Loucy (cell line): ENCODE measurements around the gene CELF2.

ENCODE experiments used
- H2AFZ ChIP-seq: fragments of 200-600 bp; sonication (generic); 2 replicates; pipeline ENCODE4 v1.6.0; 2016; ENCODE audit warnings: antibody characterized with exemption, mild to moderate bottlenecking, low read length, moderate library complexity
- H3F3A ChIP-seq: fragments of 200-600 bp; 2 replicates; pipeline ENCODE4 v1.6.0; 2016; ENCODE audit warnings: antibody characterized with exemption, low read depth, mild to moderate bottlenecking
- H3K27me3 ChIP-seq: fragments of 200-600 bp; sonication (generic); 2 replicates; pipeline ENCODE4 v1.6.1; 2014; ENCODE audit warnings: low read length, mild to moderate bottlenecking; ENCODE audit not compliant: insufficient read depth, poor library complexity, severe bottlenecking
- H3K36me3 ChIP-seq: fragments of 200-600 bp; sonication (generic); 2 replicates; pipeline ENCODE4 v1.6.1; 2016; ENCODE audit warnings: low read length; ENCODE audit not compliant: insufficient read depth
- H3K4me1 ChIP-seq: fragments of 200-600 bp; sonication (generic); 2 replicates; pipeline ENCODE4 v1.5.1; 2014; ENCODE audit warnings: low read length, mild to moderate bottlenecking; ENCODE audit not compliant: insufficient read depth, poor library complexity, severe bottlenecking
- H3K4me2 ChIP-seq: fragments of 200-600 bp; sonication (generic); 2 replicates; pipeline ENCODE4 v1.6.0; 2014; ENCODE audit warnings: antibody characterized with exemption, low read length, low read depth, mild to moderate bottlenecking; ENCODE audit not compliant: poor library complexity, severe bottlenecking
- H3K4me3 ChIP-seq: fragments of 200-600 bp; sonication (generic); 2 replicates; pipeline ENCODE4 v1.5.1; 2014; ENCODE audit warnings: low read length, mild to moderate bottlenecking, mixed read lengths; ENCODE audit not compliant: poor library complexity, severe bottlenecking
- H3K79me2 ChIP-seq: fragments of 200-600 bp; sonication (generic); 2 replicates; pipeline ENCODE4 v1.6.1; 2014; ENCODE audit warnings: low read length; ENCODE audit not compliant: insufficient read depth
- H3K9ac ChIP-seq: fragments of 200-600 bp; sonication (generic); 2 replicates; pipeline ENCODE4 v1.6.0; 2014; ENCODE audit warnings: mild to moderate bottlenecking, low read depth, low read length, moderate library complexity; ENCODE audit not compliant: poor library complexity, severe bottlenecking
- H3K9me2 ChIP-seq: fragments of 200-600 bp; sonication (generic); replicated peaks from 2 replicates; pipeline ENCODE4 v1.6.1; 2016; ENCODE audit warnings: low read depth, low read length, mixed read lengths
- H3K9me3 ChIP-seq: fragments of 200-600 bp; sonication (generic); 2 replicates; pipeline ENCODE4 v1.6.1; 2014; ENCODE audit warnings: mild to moderate bottlenecking, antibody characterized with exemption, low read length, low read depth; ENCODE audit not compliant: insufficient read depth
- H4K20me1 ChIP-seq: fragments of 200-600 bp; sonication (generic); 2 replicates; pipeline ENCODE4 v1.6.0; 2014; ENCODE audit warnings: antibody characterized with exemption, low read length, mild to moderate bottlenecking; ENCODE audit not compliant: insufficient read depth, poor library complexity, severe bottlenecking
- CTCF ChIP-seq: fragments of 200-600 bp; sonication (generic); conservative IDR thresholded peaks from 2 replicates; pipeline ENCODE4 v1.5.1; 2014; ENCODE audit warnings: mild to moderate bottlenecking, antibody characterized with exemption, low read length
- EZH2phosphoT487 ChIP-seq: fragments of 200-600 bp; IDR thresholded peaks from 2 replicates; pipeline ENCODE4 v1.6.1; 2018; ENCODE audit warnings: antibody characterized with exemption, mild to moderate bottlenecking, moderate library complexity, borderline replicate concordance

The CELF2 gene

GRCh38 chr10:11295492-11295891, 277.8 kb downstream of the CELF2 start:
- Histone ChIP-seq H2AFZ (no peak overlapping the region), H4K20me1 (peaks cover 4% of the 10 kb centered on the region), H3K4me3 (no peak overlapping the region), H3K4me2 (no peak overlapping the region), H3K79me2 (0 out of 2 replicates have a peak, but pooled peaks cover 3% of the 10 kb centered on the region), H3K9ac (no peak overlapping the region), H3K9me3 (no peaks in the 10 kb centered on the region), H3K9me2 (no peaks in the 10 kb centered on the region), H3K36me3 (peaks cover 100% of the 10 kb centered on the region), H3F3A (no peaks in the 10 kb centered on the region), H3K4me1 (no peaks in the 10 kb centered on the region), H3K27me3 (no peaks in the 10 kb centered on the region)
- TF ChIP-seq CTCF (no peak), EZH2phosphoT487 (no peak)

- Histone ChIP-seq H3K4me1 (no peaks in the 10 kb centered on the region), H3K9ac (no peak overlapping the region), H3K9me3 (no peaks in the 10 kb centered on the region), H3K4me3 (no peak overlapping the region), H3K27me3 (no peaks in the 10 kb centered on the region), H2AFZ (no peak overlapping the region), H3F3A (no peaks in the 10 kb centered on the region), H4K20me1 (no peaks in the 10 kb centered on the region), H3K79me2 (0 out of 2 replicates have a peak, but pooled peaks cover 3% of the 10 kb centered on the region), H3K36me3 (peaks cover 96% of the 10 kb centered on the region), H3K4me2 (no peak overlapping the region), H3K9me2 (no peaks in the 10 kb centered on the region)
- TF ChIP-seq CTCF (no peak), EZH2phosphoT487 (no peak)
Measured at GRCh38 chr10:11297136-11297535, 279.5 kb downstream of the CELF2 start.

- Histone ChIP-seq H3K36me3 (peaks cover 96% of the 10 kb centered on the region), H2AFZ (no peak overlapping the region), H3K4me3 (no peak overlapping the region), H3K79me2 (0 out of 2 replicates have a peak, but pooled peaks cover 3% of the 10 kb centered on the region), H3K9ac (no peak overlapping the region), H3K9me3 (no peaks in the 10 kb centered on the region), H3K4me2 (no peak overlapping the region), H3K9me2 (no peaks in the 10 kb centered on the region), H3F3A (no peaks in the 10 kb centered on the region), H4K20me1 (no peaks in the 10 kb centered on the region), H3K4me1 (no peaks in the 10 kb centered on the region), H3K27me3 (no peaks in the 10 kb centered on the region)
- TF ChIP-seq EZH2phosphoT487 (no peak), CTCF (no peak)
Measured at GRCh38 chr10:11298116-11298515, 280.4 kb downstream of the CELF2 start.
